ENCODE data around the gene TSPAN33. TPM values are rescaled to one million over a fixed set of nuclear protein-coding genes. Genes with fewer than 3 reads are reported as not detected.
"Not testable (repeated sequence)": the region's sequence is repeated elsewhere in the genome, so short reads cannot be mapped to it uniquely, and the experiment has no call there.

Gene TSPAN33
- total RNA-seq, 1 donor from 2014 or later = not detected

- no peak for DNase-seq
Observed at GRCh38 chr7:129170441-129171021, 26.0 kb downstream of the TSPAN33 start.

- not testable (repeated sequence) for DNase-seq
Observed at GRCh38 chr7:129173861-129174260, 29.4 kb downstream of the TSPAN33 start.

GRCh38 chr7:129176916-129177710, 32.6 kb downstream of the TSPAN33 start:
- no peak for DNase-seq

- no peak for DNase-seq
Observed at GRCh38 chr7:129184981-129185670, 40.6 kb downstream of the TSPAN33 start.

- no peak for DNase-seq
Observed at GRCh38 chr7:129186749-129187260, 42.3 kb downstream of the TSPAN33 start.

GRCh38 chr7:129187681-129188371, 43.3 kb downstream of the TSPAN33 start:
- no peak for DNase-seq

GRCh38 chr7:129188372-129188891, 43.9 kb downstream of the TSPAN33 start, which contains the start of gene SMO:
TSS of gene SMO (plus strand) at chr7:129188633. CDS start at chr7:129189152, 519 bp downstream.
- peak; percentile 40 for DNase-seq

GRCh38 chr7:129188892-129189660, 44.6 kb downstream of the TSPAN33 start:
- DNase-seq = peak; percentile 31

- no peak for DNase-seq
Observed at GRCh38 chr7:129189661-129190310, 45.3 kb downstream of the TSPAN33 start.

GRCh38 chr7:129191272-129191671, 46.8 kb downstream of the TSPAN33 start:
- no peak for DNase-seq

GRCh38 chr7:129193892-129194291, 49.4 kb downstream of the TSPAN33 start:
- no peak for DNase-seq

- no peak for DNase-seq
Observed at GRCh38 chr7:129197771-129198170, 53.3 kb downstream of the TSPAN33 start.

GRCh38 chr7:129199406-129199805, 54.9 kb downstream of the TSPAN33 start:
- no peak for DNase-seq

GRCh38 chr7:129202058-129202777, 57.7 kb downstream of the TSPAN33 start:
- DNase-seq = no peak

- no peak for DNase-seq
Observed at GRCh38 chr7:129203050-129203741, 58.7 kb downstream of the TSPAN33 start.

GRCh38 chr7:129205126-129205818, 60.8 kb downstream of the TSPAN33 start:
- no peak for DNase-seq

GRCh38 chr7:129205987-129206785, 61.7 kb downstream of the TSPAN33 start:
- DNase-seq = no peak

GRCh38 chr7:129208667-129209066, 64.2 kb downstream of the TSPAN33 start:
- no peak for DNase-seq

All from dermis blood vessel endothelial cell (primary cell).